ENCODE data around the gene ARSA.

- TF ChIP-seq POLR2A (IDR thresholded peaks at IDR 0.05) = no peak
- no peak for TF ChIP-seq CTCF (IDR thresholded peaks at IDR 0.05)
- TF ChIP-seq POLR2AphosphoS5 (IDR thresholded peaks at IDR 0.05) = no peak
- TF ChIP-seq EP300 (IDR thresholded peaks at IDR 0.05) = no peak
Observed at GRCh38 chr22:50676180-50676636, 48.3 kb upstream of the ARSA start.

Data from gastroesophageal sphincter (tissue), 3 donors.